Stimulated activated naive CD8-positive, alpha-beta T cell treated with anti-CD3 and anti-CD28 coated beads, Interleukin-15, Interleukin-2, amounts not matched to agents 100 ng/mL and 50 ng/mL, for 24 hours (primary cell): ENCODE data around the gene UBALD2.
"Not testable (repeated sequence)": the region's sequence is repeated elsewhere in the genome, so short reads cannot be mapped to it uniquely, and the experiment has no call there.

Experiments used
- H3K27ac Mint-ChIP-seq: one replicate; pipeline ENCODE4 v1.8.0; 2021; ENCODE audit warnings: mild to moderate bottlenecking, mixed read lengths
- H3K27me3 Mint-ChIP-seq: one replicate; pipeline ENCODE4 v1.8.0; 2021; ENCODE audit warnings: mixed read lengths
- H3K36me3 Mint-ChIP-seq: one replicate; pipeline ENCODE4 v1.8.0; 2021; ENCODE audit warnings: low read depth, mixed read lengths
- H3K4me1 Mint-ChIP-seq: one replicate; pipeline ENCODE4 v1.8.0; 2021; ENCODE audit warnings: low read depth, mixed read lengths
- H3K4me3 Mint-ChIP-seq: one replicate; pipeline ENCODE4 v1.8.0; 2021; ENCODE audit warnings: mild to moderate bottlenecking, mixed read lengths
- H3K9me3 Mint-ChIP-seq: one replicate; pipeline ENCODE4 v1.8.0; 2021; ENCODE audit warnings: mixed read lengths

The UBALD2 gene

GRCh38 chr17:76264755-76265623 lies at the start of gene UBALD2:
TSS of gene UBALD2 (plus strand) at chr17:76265348. CDS start at chr17:76265506, 158 bp downstream.
- H3K4me3 Mint-ChIP-seq, result peak within 1 kb of the TSS; percentile 91
- H3K9me3 Mint-ChIP-seq, result no peaks in the 10 kb centered on the region
- H3K4me1 Mint-ChIP-seq, result peaks cover 64% of the 10 kb centered on the region
- peaks cover 30% of the 10 kb centered on the region for H3K36me3 Mint-ChIP-seq
- peak within 1 kb of the TSS; percentile 93 for H3K27ac Mint-ChIP-seq
- no peaks in the 10 kb centered on the region for H3K27me3 Mint-ChIP-seq

- Mint-ChIP-seq H3K27ac (no peak overlapping the region), H3K9me3 (no peaks in the 10 kb centered on the region), H3K4me1 (peaks cover 38% of the 10 kb centered on the region), H3K27me3 (no peaks in the 10 kb centered on the region), H3K4me3 (no peak overlapping the region), H3K36me3 (peaks cover 2% of the 10 kb centered on the region)
These were observed 48.1 kb upstream of the UBALD2 start for GRCh38 chr17:76217081-76217480.

GRCh38 chr17:76219670-76220383 lies 45.3 kb upstream of the UBALD2 start:
- Mint-ChIP-seq H3K9me3 (no peaks in the 10 kb centered on the region), H3K4me1 (peaks cover 35% of the 10 kb centered on the region), H3K4me3 (no peak overlapping the region), H3K27me3 (no peaks in the 10 kb centered on the region), H3K27ac (no peak overlapping the region), H3K36me3 (no peaks in the 10 kb centered on the region)

- peaks cover 19% of the 10 kb centered on the region for H3K4me1 Mint-ChIP-seq
- no peak overlapping the region for H3K27ac Mint-ChIP-seq
- H3K9me3 Mint-ChIP-seq, result no peaks in the 10 kb centered on the region
- no peaks in the 10 kb centered on the region for H3K27me3 Mint-ChIP-seq
- H3K4me3 Mint-ChIP-seq, result no peak overlapping the region
- peaks cover 6% of the 10 kb centered on the region for H3K36me3 Mint-ChIP-seq
These were observed 41.3 kb upstream of the UBALD2 start for GRCh38 chr17:76223802-76224201.

- not testable (repeated sequence) for H3K4me3 Mint-ChIP-seq, H3K27me3 Mint-ChIP-seq, H3K9me3 Mint-ChIP-seq, H3K27ac Mint-ChIP-seq
- peaks cover 18% of the 10 kb centered on the region for H3K4me1 Mint-ChIP-seq
- peaks cover 18% of the 10 kb centered on the region for H3K36me3 Mint-ChIP-seq
These were observed 39.6 kb upstream of the UBALD2 start for GRCh38 chr17:76225373-76226086.

GRCh38 chr17:76226749-76227148 lies 38.4 kb upstream of the UBALD2 start:
- H3K36me3 Mint-ChIP-seq, result peaks cover 18% of the 10 kb centered on the region
- H3K4me1 Mint-ChIP-seq, result peaks cover 21% of the 10 kb centered on the region
- H3K4me3 Mint-ChIP-seq, H3K27me3 Mint-ChIP-seq, H3K27ac Mint-ChIP-seq, H3K9me3 Mint-ChIP-seq: not testable (repeated sequence)

- Mint-ChIP-seq H3K4me1 (peaks cover 45% of the 10 kb centered on the region), H3K4me3 (no peak overlapping the region), H3K27ac (no peak overlapping the region)
These were observed 32.8 kb upstream of the UBALD2 start for GRCh38 chr17:76232342-76232741.

GRCh38 chr17:76233588-76234353 lies 31.4 kb upstream of the UBALD2 start:
- H3K4me3 Mint-ChIP-seq, result peak overlapping the region; percentile 23
- no peaks in the 10 kb centered on the region for H3K9me3 Mint-ChIP-seq
- H3K36me3 Mint-ChIP-seq, result peaks cover 16% of the 10 kb centered on the region
- H3K4me1 Mint-ChIP-seq, result peaks cover 50% of the 10 kb centered on the region
- no peaks in the 10 kb centered on the region for H3K27me3 Mint-ChIP-seq
- H3K27ac Mint-ChIP-seq, result peak overlapping the region; percentile 55

More at GRCh38 chr17:76232342-76232741, 32.8 kb upstream of the UBALD2 start:
- Mint-ChIP-seq H3K36me3 (peaks cover 21% of the 10 kb centered on the region), H3K27me3 (no peaks in the 10 kb centered on the region), H3K9me3 (no peaks in the 10 kb centered on the region)

GRCh38 chr17:76234354-76234679 lies 30.8 kb upstream of the UBALD2 start:
- Mint-ChIP-seq H3K27me3 (no peaks in the 10 kb centered on the region), H3K4me3 (peak overlapping the region; percentile 23), H3K4me1 (peaks cover 51% of the 10 kb centered on the region), H3K9me3 (no peaks in the 10 kb centered on the region), H3K27ac (peak overlapping the region; percentile 55), H3K36me3 (peaks cover 12% of the 10 kb centered on the region)

- Mint-ChIP-seq H3K4me1 (peaks cover 50% of the 10 kb centered on the region), H3K4me3 (no peak overlapping the region), H3K27ac (no peak overlapping the region), H3K9me3 (no peaks in the 10 kb centered on the region), H3K27me3 (no peaks in the 10 kb centered on the region), H3K36me3 (peaks cover 3% of the 10 kb centered on the region)
These were observed 29.3 kb upstream of the UBALD2 start for GRCh38 chr17:76235883-76236282.

- Mint-ChIP-seq H3K9me3 (no peaks in the 10 kb centered on the region), H3K4me3 (no peak overlapping the region), H3K4me1 (peaks cover 55% of the 10 kb centered on the region), H3K36me3 (peaks cover 3% of the 10 kb centered on the region), H3K27ac (no peak overlapping the region), H3K27me3 (no peaks in the 10 kb centered on the region)
These were observed 28.5 kb upstream of the UBALD2 start for GRCh38 chr17:76236603-76237002.

- Mint-ChIP-seq H3K4me3 (peak overlapping the region; percentile 75), H3K9me3 (no peaks in the 10 kb centered on the region), H3K36me3 (peaks cover 3% of the 10 kb centered on the region), H3K4me1 (peaks cover 50% of the 10 kb centered on the region), H3K27ac (no peak overlapping the region), H3K27me3 (no peaks in the 10 kb centered on the region)
These were observed 27.3 kb upstream of the UBALD2 start for GRCh38 chr17:76237859-76238313.

- H3K36me3 Mint-ChIP-seq, result peaks cover 3% of the 10 kb centered on the region
These were observed 26.2 kb upstream of the UBALD2 start for GRCh38 chr17:76238847-76239537.

More at GRCh38 chr17:76238847-76239537, 26.2 kb upstream of the UBALD2 start:
- Mint-ChIP-seq H3K27me3 (no peaks in the 10 kb centered on the region), H3K27ac (peak overlapping the region; percentile 70), H3K4me1 (peaks cover 48% of the 10 kb centered on the region), H3K9me3 (no peaks in the 10 kb centered on the region), H3K4me3 (peak overlapping the region; percentile 75)
